LNCAP (cell line): ENCODE results near the gene STIP1.

Experiments used
- CTCF ChIP-seq: fragments of 450-650 bp; IDR thresholded peaks from 2 replicates; pipeline ENCODE4 v1.5.1; 2017; ENCODE audit warnings: mild to moderate bottlenecking

The STIP1 gene

GRCh38 chr11:64222651-64223000 is 36.7 kb downstream of the STIP1 start:
- no peak for TF ChIP-seq CTCF

GRCh38 chr11:64223001-64223651 is 37.2 kb downstream of the STIP1 start:
- no peak for TF ChIP-seq CTCF

GRCh38 chr11:64224151-64224890 is 38.4 kb downstream of the STIP1 start:
- no peak for TF ChIP-seq CTCF

GRCh38 chr11:64224891-64225607 is 39.1 kb downstream of the STIP1 start:
- no peak for TF ChIP-seq CTCF

GRCh38 chr11:64225608-64226506 is 39.9 kb downstream of the STIP1 start, which contains the start of the genes NUDT22 and TRPT1:
Gene NUDT22, plus strand, starts transcription at chr11:64226274. Its CDS starts 379 bp downstream, at chr11:64226653.
Gene TRPT1, minus strand, starts transcription at chr11:64226186. Its CDS starts 326 bp downstream, at chr11:64225860.
- peak; percentile 34 for TF ChIP-seq CTCF

- no peak for TF ChIP-seq CTCF
Measured at GRCh38 chr11:64226507-64227051, 40.6 kb downstream of the STIP1 start.
